ENCODE results near the gene RNF20. TPM values are rescaled to one million over a fixed set of nuclear protein-coding genes. Genes with fewer than 3 reads are reported as not detected.
A peak's percentile ranks its signal among the peaks of the same experiment; 100 is the strongest.

RNF20 gene
- total and polyA plus RNA-seq, 2 of the 13 experiments (the other 11 are each of a cell fraction or from before 2014, with no cell fraction given) = 12.7 to 37.6 TPM

- peak; percentile 81 for TF ChIP-seq ZBTB40 (IDR thresholded peaks at IDR 0.05)
- no peak; the same call in 1 of the 2 replicates for TF ChIP-seq ZBTB40 (CRISPR knock-in tag; IDR thresholded peaks at IDR 0.05)
- peak; percentile 94 for TF ChIP-seq ZFX (CRISPR knock-in tag; IDR thresholded peaks at IDR 0.05; ENCODE audit: low read depth)
- no peak for TF ChIP-seq ARNTL (CRISPR knock-in tag; IDR thresholded peaks at IDR 0.05)
- TF ChIP-seq ZNF329 (CRISPR knock-in tag; IDR thresholded peaks at IDR 0.05; ENCODE audit: low read depth) = no peak
- peak; percentile 93 for TF ChIP-seq ZFY (CRISPR knock-in tag; IDR thresholded peaks at IDR 0.05)
- TF ChIP-seq NCOA1 (CRISPR knock-in tag; IDR thresholded peaks at IDR 0.05) = no peak
- TF ChIP-seq YEATS4 (CRISPR knock-in tag; IDR thresholded peaks at IDR 0.05; ENCODE audit: borderline replicate concordance) = peak; percentile 74
- TF ChIP-seq ZNF770 (CRISPR knock-in tag; IDR thresholded peaks at IDR 0.05) = peak; percentile 20; the same call in 1 of the 2 replicates
- TF ChIP-seq SP1 (IDR thresholded peaks at IDR 0.05) = no peak
- peak; percentile 35; the same call in 1 of the 2 replicates for TF ChIP-seq SP1 (CRISPR knock-in tag; IDR thresholded peaks at IDR 0.05)
- TF ChIP-seq ZNF704 (CRISPR knock-in tag; IDR thresholded peaks at IDR 0.05; ENCODE audit: borderline replicate concordance) = no peak
- no peak for TF ChIP-seq THAP7 (CRISPR knock-in tag; IDR thresholded peaks at IDR 0.05)
- peak; percentile 71; the same call in 1 of the 2 replicates for TF ChIP-seq GFI1 (CRISPR knock-in tag; IDR thresholded peaks at IDR 0.05; ENCODE audit: borderline replicate concordance)
Measured at GRCh38 chr9:101533334-101534204, at the start of gene RNF20 (continued).

Measured in HepG2 (cell line).